Left lung (tissue), 10 donors: Measurements from ENCODE around the gene RANBP17. TPM values are rescaled to one million over a fixed set of nuclear protein-coding genes. Genes with fewer than 3 reads are reported as not detected.
A peak's percentile ranks its signal among the peaks of the same experiment; 100 is the strongest.
"Not testable (repeated sequence)": the region's sequence is repeated elsewhere in the genome, so short reads cannot be mapped to it uniquely, and the experiment has no call there.

Experiments used
- ATAC-seq: fragments of 200-7000 bp; cut with Tn5 transposase; one replicate; pipeline ENCODE4 v1.9.1; 2020; ENCODE audit warnings: moderate library complexity
- DNase-seq, 4 donors: peaks; one replicate each; pipeline ENCODE4 v3.0.0-alpha.2; 2013 to 2020
- H3K27ac ChIP-seq, 2 donors: fragments of 200-600 bp; sonication (generic) in 1 of 2; one replicate each; pipeline versions ENCODE4 v1.5.0 to v1.8.0; 2020 to 2021
- H3K27me3 ChIP-seq, 2 donors: fragments of 200-600 bp; sonication (generic) in 1 of 2; one replicate each; pipeline versions ENCODE4 v1.5.0 to v1.8.0; 2020 to 2021
- H3K36me3 ChIP-seq, 2 donors: fragments of 200-600 bp; sonication (generic) in 1 of 2; one replicate each; pipeline versions ENCODE4 v1.5.0 to v1.8.0; 2020 to 2021
- H3K4me1 ChIP-seq, 2 donors: fragments of 200-600 bp; one replicate each; pipeline ENCODE4 v1.8.0; 2021
- H3K4me3 ChIP-seq, 2 donors: fragments of 200-600 bp; sonication (generic) in 1 of 2; one replicate each; pipeline versions ENCODE4 v1.5.0 to v1.8.0; 2020 to 2021; ENCODE audit warnings: mild to moderate bottlenecking in 1 of 2
- H3K9me3 ChIP-seq, 2 donors: fragments of 200-600 bp; sonication (generic) in 1 of 2; one replicate each; pipeline versions ENCODE4 v1.5.0 to v1.8.0; 2020 to 2021
- CTCF ChIP-seq, 2 donors: fragments of 200-600 bp; sonication (generic) in 1 of 2; IDR thresholded peaks; one replicate each; pipeline versions ENCODE4 v1.5.0 to v1.8.0; 2021; ENCODE audit warnings: antibody characterized with exemption in 2 of 2
- intact Hi-C, 2 donors: fragments of 100-400 bp; cut with DNase I; formaldehyde crosslinking; loops; one replicate each; pipeline versions ENCODE4 v1.11.2 to v1.14.2; 2022
- polyA plus RNA-seq, 6 donors: library from polyadenylated mRNA; unstranded; fragments of 120-200 nt; gene quantifications; one replicate each; pipeline ENCODE4 v1.2.1, GENCODE V29; 2013; ENCODE audit not compliant: insufficient read length in 6 of 6
- total RNA-seq, 2 donors: library from RNA; stranded (reverse); fragmentation: NEBNext Ultra II Directional; extraction: Animal tissue kit (Norgen Biotek cat#: 25700); gene quantifications; one replicate each; pipeline ENCODE4 v1.2.1, GENCODE V29; 2021
- donor health status: DM: no; HTN: yes; CAD: no.
- donor health status: DM: no; HTN: no; CAD: no.

The RANBP17 gene
- total and polyA plus RNA-seq, 8 donors = 17.0 to 44.5 (median 33.7) TPM

DNA sequence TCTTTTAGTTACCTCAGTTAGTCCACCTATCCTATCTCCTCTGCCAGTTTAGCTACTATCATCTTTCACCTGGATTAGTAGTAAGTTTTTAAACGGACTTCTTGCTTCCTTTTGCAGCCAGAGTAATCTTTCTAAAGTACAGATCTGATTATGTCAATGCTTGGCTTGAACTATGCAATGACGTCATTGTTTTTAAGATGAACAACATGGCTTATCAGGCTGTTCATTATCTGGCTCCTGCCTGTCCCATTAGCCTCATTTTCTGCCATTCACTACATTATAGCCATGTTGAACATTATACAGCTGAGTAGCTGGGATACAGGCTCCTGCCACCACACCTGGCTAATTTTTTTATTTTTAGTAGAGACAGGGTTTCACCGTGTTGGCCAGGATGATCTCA lies 98.7 kb downstream of the RANBP17 start:
- no peaks in the 10 kb centered on the region for H3K27me3 ChIP-seq
- peaks cover 0 to 3% of the 10 kb centered on the region in 2 donors for H3K36me3 ChIP-seq
- ATAC-seq (no peak), DNase-seq (no peak)
- TF ChIP-seq CTCF (IDR thresholded peaks at IDR 0.05) = no peak
- intact Hi-C loops = no loop called here
- H3K4me3 ChIP-seq = no peak overlapping the region
- H3K4me1 ChIP-seq = no peaks in the 10 kb centered on the region
- H3K27ac ChIP-seq = no peak overlapping the region
- H3K9me3 ChIP-seq = no peaks in the 10 kb centered on the region

DNA sequence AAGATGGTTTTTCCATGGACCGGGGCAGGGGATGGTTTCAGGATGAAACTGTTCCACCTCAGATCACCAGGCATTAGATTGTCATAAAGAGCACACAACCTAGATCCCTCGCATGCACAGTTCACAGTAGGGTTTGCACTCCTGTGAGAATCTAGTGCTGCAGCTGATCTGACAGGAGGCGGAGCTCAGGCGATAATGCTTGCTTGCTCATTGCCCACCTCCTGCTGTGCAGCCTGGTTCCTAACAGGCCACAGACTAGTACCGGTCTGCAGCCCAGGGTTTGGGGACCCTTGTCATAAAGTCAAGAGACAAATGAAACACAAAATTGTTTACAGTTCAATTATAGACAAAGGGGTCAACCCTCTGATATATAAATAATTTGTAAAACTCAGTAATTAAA lies 101.7 kb downstream of the RANBP17 start:
- intact Hi-C loops = no loop called here
- no peak for TF ChIP-seq CTCF (IDR thresholded peaks at IDR 0.05)
- DNase-seq (no peak), ATAC-seq (no peak)
- no peak overlapping the region for H3K4me3 ChIP-seq
- no peaks in the 10 kb centered on the region for H3K27me3 ChIP-seq
- no peak overlapping the region for H3K27ac ChIP-seq
- H3K9me3 ChIP-seq = no peaks in the 10 kb centered on the region
- no peaks in the 10 kb centered on the region for H3K36me3 ChIP-seq
- no peaks in the 10 kb centered on the region for H3K4me1 ChIP-seq

DNA sequence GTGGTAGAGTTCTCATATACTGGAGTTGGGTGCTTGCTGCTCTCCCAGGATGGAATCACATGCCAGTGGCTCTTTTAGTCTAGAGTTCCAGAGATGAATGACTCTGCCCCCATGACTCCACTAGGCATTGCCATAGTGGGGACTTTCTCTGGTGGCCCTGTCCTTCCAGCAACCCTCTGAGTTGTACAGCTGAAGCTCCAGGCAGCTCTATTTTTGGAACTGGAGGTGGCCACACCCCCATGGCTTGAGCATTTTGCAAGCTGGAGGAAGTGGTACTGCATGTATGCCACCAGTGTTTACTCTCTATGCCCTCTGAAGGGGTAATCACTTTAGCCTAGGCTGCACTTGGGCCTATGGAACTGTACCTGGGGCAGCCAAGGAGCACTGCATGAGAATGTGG lies 112.6 kb downstream of the RANBP17 start:
- no peak for TF ChIP-seq CTCF (IDR thresholded peaks at IDR 0.05)
- Histone ChIP-seq H3K27me3 (no peaks in the 10 kb centered on the region), H3K4me1 (no peaks in the 10 kb centered on the region), H3K36me3 (no peaks in the 10 kb centered on the region), H3K27ac (no peak overlapping the region), H3K9me3 (peaks cover 0 to 7% of the 10 kb centered on the region in 2 donors), H3K4me3 (no peak overlapping the region)
- ATAC-seq = peak; percentile 25
- DNase-seq = peak in 1 of 4 donors; percentile 4
- intact Hi-C loops = no loop called here

GRCh38 chr5:170980261-170980660 lies 118.4 kb downstream of the RANBP17 start:
- H3K4me3 ChIP-seq, DNase-seq, H3K27ac ChIP-seq, H3K4me1 ChIP-seq, H3K36me3 ChIP-seq, ATAC-seq, H3K27me3 ChIP-seq, intact Hi-C loops: not testable (repeated sequence)
- peaks cover 0 to 26% of the 10 kb centered on the region in 2 donors for H3K9me3 ChIP-seq

- DNase-seq (no peak), ATAC-seq (no peak)
- Histone ChIP-seq H3K9me3 (peaks cover 0 to 9% of the 10 kb centered on the region in 2 donors), H3K27me3 (no peaks in the 10 kb centered on the region), H3K36me3 (peaks cover 0 to under 1% of the 10 kb centered on the region in 2 donors), H3K27ac (no peak overlapping the region), H3K4me1 (no peaks in the 10 kb centered on the region), H3K4me3 (no peak overlapping the region)
- intact Hi-C loops = no loop called here
- TF ChIP-seq CTCF (IDR thresholded peaks at IDR 0.05) = no peak
Measured at GRCh38 chr5:170985486-170985885, 123.7 kb downstream of the RANBP17 start.

DNA sequence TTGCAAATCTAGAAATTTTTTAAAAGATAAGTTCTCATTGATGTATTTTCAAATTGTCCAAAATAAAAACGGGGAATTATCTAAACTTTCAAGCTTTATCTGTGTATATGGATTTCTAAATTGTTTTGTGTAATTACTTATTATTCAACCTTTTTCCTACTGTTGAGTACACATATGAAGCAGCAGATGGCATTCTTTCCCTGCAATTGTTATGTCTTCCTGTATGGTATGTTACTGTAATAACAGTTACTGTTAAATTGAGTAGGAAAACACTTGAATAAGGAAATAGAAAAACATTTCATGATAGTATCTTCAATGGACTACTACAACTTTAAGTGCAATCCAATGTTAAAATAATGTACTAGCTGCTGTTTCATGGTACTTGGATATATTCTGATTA lies 124.8 kb downstream of the RANBP17 start:
- H3K27me3 ChIP-seq = no peaks in the 10 kb centered on the region
- H3K27ac ChIP-seq = no peak overlapping the region
- no peak for TF ChIP-seq CTCF (IDR thresholded peaks at IDR 0.05)
- no peaks in the 10 kb centered on the region for H3K9me3 ChIP-seq
- H3K36me3 ChIP-seq = no peaks in the 10 kb centered on the region
- H3K4me3 ChIP-seq = no peak overlapping the region
- intact Hi-C loops = no loop called here
- ATAC-seq = no peak
- H3K4me1 ChIP-seq = no peaks in the 10 kb centered on the region
- DNase-seq = peak in 2 of 4 donors; percentile 17 to 43
